HG03354 (cell line): ENCODE measurements around the gene TRAFD1.
A peak's percentile ranks its signal among the peaks of the same experiment; 100 is the strongest.
"Not testable (repeated sequence)": the region's sequence is repeated elsewhere in the genome, so short reads cannot be mapped to it uniquely, and the experiment has no call there.

Experiments
- ATAC-seq: cut with Tn5 transposase; IDR thresholded peaks from one replicate; pipeline ENCODE4 v1.9.1; 2021; ENCODE audit warnings: mild to moderate bottlenecking; ENCODE audit not compliant: unreplicated experiment, poor library complexity, severe bottlenecking

Gene TRAFD1

GRCh38 chr12:112125250-112125999 lies at the start of gene TRAFD1:
TSS of gene TRAFD1 (plus strand) at chr12:112125560. CDS start at chr12:112130523, 4,963 bp downstream.
- ATAC-seq: peak; percentile 98

GRCh38 chr12:112087055-112087850 lies 38.1 kb upstream of the TRAFD1 start:
- ATAC-seq: no peak

- ATAC-seq: no peak
Observed at GRCh38 chr12:112087851-112088250, 37.5 kb upstream of the TRAFD1 start.

- ATAC-seq: no peak
Observed at GRCh38 chr12:112091563-112091962, 33.8 kb upstream of the TRAFD1 start.

- ATAC-seq: peak; percentile 68
Observed at GRCh38 chr12:112096070-112096469, 29.3 kb upstream of the TRAFD1 start.

GRCh38 chr12:112096667-112097066 lies 28.7 kb upstream of the TRAFD1 start:
- no peak for ATAC-seq

GRCh38 chr12:112097641-112098040 lies 27.7 kb upstream of the TRAFD1 start:
- no peak for ATAC-seq

- not testable (repeated sequence) for ATAC-seq
Observed at GRCh38 chr12:112100500-112100899, 24.9 kb upstream of the TRAFD1 start.

GRCh38 chr12:112102127-112102526 lies 23.2 kb upstream of the TRAFD1 start:
- no peak for ATAC-seq

GRCh38 chr12:112102746-112103145 lies 22.6 kb upstream of the TRAFD1 start:
- not testable (repeated sequence) for ATAC-seq

- no peak for ATAC-seq
Observed at GRCh38 chr12:112103758-112104503, 21.4 kb upstream of the TRAFD1 start.

- no peak for ATAC-seq
Observed at GRCh38 chr12:112105891-112106290, 19.5 kb upstream of the TRAFD1 start.

GRCh38 chr12:112107306-112108201 lies 17.8 kb upstream of the TRAFD1 start:
- no peak for ATAC-seq

- ATAC-seq: peak; percentile 72
Observed at GRCh38 chr12:112108202-112109079, 16.9 kb upstream of the TRAFD1 start, which contains the start of gene NAA25. TSS of gene NAA25 (minus strand) at chr12:112108783. CDS start at chr12:112108773, 10 bp downstream.

- not testable (repeated sequence) for ATAC-seq
Observed at GRCh38 chr12:112110787-112111662, 14.3 kb upstream of the TRAFD1 start.

- no peak for ATAC-seq
Observed at GRCh38 chr12:112111931-112112330, 13.4 kb upstream of the TRAFD1 start.

- ATAC-seq: no peak
Observed at GRCh38 chr12:112112409-112113133, 12.8 kb upstream of the TRAFD1 start.
